PFSK-1 (cell line): ENCODE measurements around the gene KLF11.

Source experiments
- FOXP2 ChIP-seq: optimal IDR thresholded peaks from 2 replicates; pipeline ENCODE3; 2011; ENCODE audit warnings: borderline replicate concordance, control low read depth, inconsistent platforms; ENCODE audit not compliant: insufficient read depth; ENCODE audit errors: extremely low read length, extremely low read depth
- POLR2AphosphoS5 ChIP-seq: IDR thresholded peaks from 2 replicates; pipeline ENCODE4 v1.6.1; 2012; ENCODE audit warnings: low read depth, mild to moderate bottlenecking, control low read depth, low read length, moderate library complexity
- REST ChIP-seq, 2 experiments: IDR thresholded peaks; 2 replicates each; pipeline versions ENCODE4 v1.6.1 to v1.8.0; 2011 to 2012; ENCODE audit warnings: low read depth in 2 of 2, low read length in 2 of 2, control low read depth in 1 of 2, inconsistent platforms in 1 of 2, mild to moderate bottlenecking in 1 of 2, moderate library complexity in 1 of 2; ENCODE audit not compliant: insufficient read depth in 1 of 2
- SIN3A ChIP-seq: IDR thresholded peaks from 2 replicates; pipeline ENCODE4 v1.6.1; 2012; ENCODE audit warnings: mild to moderate bottlenecking, low read length, moderate library complexity, borderline replicate concordance; ENCODE audit not compliant: insufficient read depth
- TAF1 ChIP-seq: IDR thresholded peaks from 2 replicates; pipeline ENCODE4 v1.6.1; 2012; ENCODE audit warnings: low read length, control low read depth, borderline replicate concordance; ENCODE audit not compliant: insufficient read depth

The KLF11 gene

GRCh38 chr2:10065773-10066055 lies 22.4 kb downstream of the KLF11 start:
- TF ChIP-seq SIN3A = no peak
- TF ChIP-seq FOXP2 = no peak
- TF ChIP-seq TAF1 = no peak
- no peak for TF ChIP-seq REST (IDR thresholded peaks at IDR 0.05; ENCODE audit: insufficient read depth in 1 of 2, low read depth in 2 of 2, low read length in 2 of 2)
- TF ChIP-seq POLR2AphosphoS5 = no peak

DNA sequence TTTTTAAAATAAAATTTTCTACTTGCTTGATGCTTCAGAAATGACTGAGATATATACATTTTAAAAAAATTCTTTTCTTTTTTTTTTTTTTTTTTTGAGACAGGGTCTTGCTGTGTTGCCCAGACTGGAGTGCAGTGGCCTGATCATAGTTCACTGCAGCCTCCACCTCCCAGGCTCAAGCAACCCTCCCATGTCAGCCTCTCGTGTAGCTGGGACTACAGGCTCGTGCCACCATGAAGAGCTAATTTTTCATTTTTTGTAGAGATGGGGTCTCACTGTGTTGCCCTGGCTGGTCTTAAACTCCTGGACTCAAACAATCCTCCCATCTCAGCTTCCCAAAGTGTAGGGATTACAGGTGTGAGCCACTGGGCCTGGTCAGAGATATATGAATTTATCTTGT lies 24.0 kb downstream of the KLF11 start:
- TF ChIP-seq SIN3A (no peak), TAF1 (no peak), REST (IDR thresholded peaks at IDR 0.05; ENCODE audit: insufficient read depth in 1 of 2, low read depth in 2 of 2, low read length in 2 of 2) (no peak), POLR2AphosphoS5 (no peak), FOXP2 (no peak)

DNA sequence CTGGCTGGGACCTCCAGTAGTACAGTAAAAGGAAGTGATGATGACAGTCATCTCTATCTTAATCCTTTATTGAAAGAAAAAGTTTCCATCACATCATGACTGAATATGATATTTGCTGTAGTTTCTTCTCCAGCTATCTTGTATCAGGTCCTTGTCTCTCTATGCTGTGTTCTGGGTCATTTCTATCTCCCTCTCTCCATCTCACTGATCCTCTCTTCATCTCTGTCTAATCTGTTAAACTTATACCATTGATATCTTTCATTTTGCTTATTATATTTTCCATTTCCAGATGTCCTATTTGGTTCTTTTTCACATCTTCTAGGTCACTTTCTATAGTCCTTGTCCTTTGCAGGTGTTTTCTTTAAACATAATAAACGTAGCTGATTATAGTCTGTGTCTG lies 24.5 kb downstream of the KLF11 start:
- TF ChIP-seq POLR2AphosphoS5 = no peak
- TF ChIP-seq FOXP2 = no peak
- TF ChIP-seq SIN3A = no peak
- TF ChIP-seq TAF1 = no peak
- TF ChIP-seq REST (IDR thresholded peaks at IDR 0.05; ENCODE audit: insufficient read depth in 1 of 2, low read depth in 2 of 2, low read length in 2 of 2) = no peak

DNA sequence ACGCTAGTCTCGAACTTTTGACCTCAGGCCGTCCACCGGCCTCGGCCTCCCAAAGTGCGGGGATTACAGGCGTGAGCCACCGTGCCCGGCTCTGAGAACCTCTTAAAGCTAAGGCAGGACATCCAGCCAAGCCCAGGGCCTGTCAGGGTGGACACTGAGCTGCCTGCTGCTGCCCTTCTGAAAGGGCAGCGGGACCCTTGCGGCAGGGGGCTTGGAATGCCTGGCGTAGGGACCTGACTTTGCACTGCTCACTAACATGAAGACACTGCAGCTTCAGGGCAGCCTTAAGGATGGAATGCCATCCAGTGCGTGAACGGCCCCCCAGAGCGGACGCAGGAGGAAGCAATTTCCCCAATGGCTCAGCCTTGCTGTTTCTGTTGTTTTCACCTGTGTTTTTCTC lies 27.8 kb downstream of the KLF11 start:
- TF ChIP-seq TAF1 = no peak
- TF ChIP-seq POLR2AphosphoS5 = no peak
- no peak for TF ChIP-seq SIN3A
- no peak for TF ChIP-seq REST (IDR thresholded peaks at IDR 0.05; ENCODE audit: insufficient read depth in 1 of 2, low read depth in 2 of 2, low read length in 2 of 2)
- no peak for TF ChIP-seq FOXP2

DNA sequence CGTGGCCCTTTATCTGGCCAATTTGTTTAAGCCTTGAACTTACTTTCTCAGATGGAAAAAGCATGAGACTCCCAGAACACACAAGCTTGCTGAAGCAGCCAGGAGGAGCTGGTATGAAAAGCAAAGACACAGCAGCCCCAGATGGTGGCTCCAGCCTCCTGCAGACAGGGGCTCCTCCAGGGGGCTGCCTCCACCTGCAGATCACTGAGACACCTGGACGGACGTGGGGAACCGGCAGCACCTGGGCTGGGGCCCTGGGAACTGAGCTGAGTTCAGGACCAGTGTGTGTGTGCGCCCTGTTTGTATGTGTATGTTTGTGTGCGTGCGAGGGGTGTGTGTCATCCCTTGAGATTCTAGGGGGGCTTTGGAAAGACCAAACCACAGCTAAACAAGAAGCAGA lies 28.2 kb downstream of the KLF11 start:
- no peak for TF ChIP-seq FOXP2
- TF ChIP-seq TAF1 = no peak
- TF ChIP-seq POLR2AphosphoS5 = no peak
- TF ChIP-seq SIN3A = no peak
- TF ChIP-seq REST (IDR thresholded peaks at IDR 0.05; ENCODE audit: insufficient read depth in 1 of 2, low read depth in 2 of 2, low read length in 2 of 2) = no peak
